GM23248 (cell line): Measurements from ENCODE around the gene TRIM40. TPM values are rescaled to one million over a fixed set of nuclear protein-coding genes. Genes with fewer than 3 reads are reported as not detected.
A peak's percentile ranks its signal among the peaks of the same experiment; 100 is the strongest.

Source experiments
- DNase-seq: peaks from one replicate; pipeline ENCODE4 v3.0.0-alpha.2; 2015
- H2AFZ ChIP-seq: fragments of 200-600 bp; sonication (generic); 2 replicates; pipeline ENCODE4 v1.6.1; 2016; ENCODE audit warnings: antibody characterized with exemption
- H3F3A ChIP-seq: fragments of 200-600 bp; sonication (generic); 2 replicates; pipeline ENCODE4 v1.6.1; 2016; ENCODE audit warnings: mild to moderate bottlenecking, antibody characterized with exemption, mixed run types; ENCODE audit not compliant: insufficient read depth
- H3K27ac ChIP-seq: fragments of 200-600 bp; sonication (generic); 2 replicates; pipeline ENCODE4 v1.5.1; 2016; ENCODE audit warnings: mild to moderate bottlenecking
- H3K27me3 ChIP-seq: fragments of 200-600 bp; sonication (generic); replicated peaks from 2 replicates; pipeline ENCODE4 v1.6.1; 2016; ENCODE audit warnings: mild to moderate bottlenecking; ENCODE audit not compliant: insufficient read depth
- H3K36me3 ChIP-seq: fragments of 200-600 bp; sonication (generic); 2 replicates; pipeline ENCODE4 v1.6.1; 2016; ENCODE audit warnings: low read depth, mild to moderate bottlenecking
- H3K4me1 ChIP-seq: fragments of 200-600 bp; sonication (generic); 2 replicates; pipeline ENCODE4 v1.6.1; 2016; ENCODE audit warnings: mild to moderate bottlenecking; ENCODE audit not compliant: insufficient read depth
- H3K4me2 ChIP-seq: fragments of 200-600 bp; sonication (generic); one replicate; pipeline ENCODE4 v1.6.1; 2016; ENCODE audit warnings: mild to moderate bottlenecking; ENCODE audit not compliant: unreplicated experiment
- H3K4me3 ChIP-seq: fragments of 200-600 bp; sonication (generic); 2 replicates; pipeline ENCODE4 v1.5.1; 2016; ENCODE audit warnings: mild to moderate bottlenecking
- H3K79me2 ChIP-seq: fragments of 200-600 bp; sonication (generic); 2 replicates; pipeline ENCODE4 v1.6.1; 2016; ENCODE audit warnings: mild to moderate bottlenecking; ENCODE audit not compliant: insufficient read depth
- H3K9ac ChIP-seq: fragments of 200-600 bp; sonication (generic); 2 replicates; pipeline ENCODE4 v1.6.1; 2016; ENCODE audit warnings: mild to moderate bottlenecking
- H3K9me2 ChIP-seq: fragments of 200-600 bp; sonication (generic); 2 replicates; pipeline ENCODE4 v1.6.1; 2016; ENCODE audit warnings: mixed run types, mild to moderate bottlenecking, moderate library complexity; ENCODE audit not compliant: insufficient read depth
- H3K9me3 ChIP-seq: fragments of 200-600 bp; sonication (generic); one replicate; pipeline ENCODE4 v1.6.1; 2017; ENCODE audit warnings: low read depth
- H4K20me1 ChIP-seq: fragments of 200-600 bp; sonication (generic); 2 replicates; pipeline ENCODE4 v1.6.0; 2016; ENCODE audit not compliant: insufficient read depth
- EZH2 ChIP-seq: fragments of 200-600 bp; sonication (generic); IDR thresholded peaks from 2 replicates; pipeline ENCODE4 v1.6.1; 2018; ENCODE audit warnings: antibody characterized with exemption, mild to moderate bottlenecking; ENCODE audit not compliant: insufficient read depth, poor library complexity, severe bottlenecking
- EZH2phosphoT487 ChIP-seq: fragments of 200-600 bp; sonication (generic); IDR thresholded peaks from 2 replicates; pipeline ENCODE4 v1.6.1; 2018; ENCODE audit warnings: antibody characterized with exemption, moderate library complexity, mild to moderate bottlenecking, low read depth; ENCODE audit not compliant: insufficient read depth
- WGBS, 2 experiments: methylation state at CpG; one replicate each; pipeline ENCODE4 v1.1.6; 2015 to 2017; ENCODE audit warnings: low lambda C conversion rate in 2 of 2, low coverage in 1 of 2; ENCODE audit errors: missing lambda C conversion rate in 2 of 2; 5-methylcytosine and 5-hydroxymethylcytosine counted together
- in situ Hi-C: fragments of 300-500 bp; cut with MboI; formaldehyde crosslinking; loops from 2 replicates; pipeline ENCODE4 v1.15.0; 2020
- polyA plus RNA-seq: library from polyadenylated mRNA; unstranded; fragments of >200 nt; fragmentation: Nextera tagmentation; extraction: Ambion mirVana; gene quantifications from 2 replicates; pipeline ENCODE4 v1.2.1, GENCODE V29; 2016
- total RNA-seq: library from RNA; depleted of rRNA; stranded (reverse); fragments of >200 nt; shearing (Covaris generic); gene quantifications from 2 replicates; pipeline ENCODE4 v1.2.3, GENCODE V29; 2014

Gene TRIM40
- total and polyA plus RNA-seq, 2 experiments from 2014 or later, result not detected

GRCh38 chr6:30121446-30122366, 14.2 kb upstream of the TRIM40 start:
- no peak for DNase-seq
- no peaks in the 10 kb centered on the region for H4K20me1 ChIP-seq
- in situ Hi-C loops, result no loop called here
- no peaks in the 10 kb centered on the region for H3K79me2 ChIP-seq
- H3K9me3 ChIP-seq, result no peaks in the 10 kb centered on the region
- H2AFZ ChIP-seq, result no peak overlapping the region
- H3F3A ChIP-seq, result no peaks in the 10 kb centered on the region
- H3K4me3 ChIP-seq, result no peak overlapping the region
- peaks cover 4% of the 10 kb centered on the region; the same call in 1 of the 2 replicates for H3K27me3 ChIP-seq
- WGBS, 2 experiments, result 76 to 82% methylated on average over 10 of the region's 10 CpGs
- no peak overlapping the region for H3K4me2 ChIP-seq
- TF ChIP-seq EZH2 (no peak), EZH2phosphoT487 (no peak)
- no peak overlapping the region for H3K9ac ChIP-seq
- H3K27ac ChIP-seq, result no peak overlapping the region
- no peaks in the 10 kb centered on the region for H3K9me2 ChIP-seq
- 0 out of 2 replicates have a peak, but pooled peaks cover 3% of the 10 kb centered on the region for H3K4me1 ChIP-seq
- no peaks in the 10 kb centered on the region for H3K36me3 ChIP-seq

- Histone ChIP-seq H3F3A (no peaks in the 10 kb centered on the region), H3K9ac (no peak overlapping the region), H3K79me2 (no peaks in the 10 kb centered on the region), H3K4me2 (no peak overlapping the region), H2AFZ (no peak overlapping the region), H3K36me3 (no peaks in the 10 kb centered on the region), H4K20me1 (no peaks in the 10 kb centered on the region), H3K9me2 (no peaks in the 10 kb centered on the region), H3K4me3 (no peak overlapping the region), H3K9me3 (no peaks in the 10 kb centered on the region), H3K27me3 (peaks cover 11% of the 10 kb centered on the region), H3K4me1 (0 out of 2 replicates have a peak, but pooled peaks cover 3% of the 10 kb centered on the region), H3K27ac (no peak overlapping the region)
- TF ChIP-seq EZH2, result no peak
- TF ChIP-seq EZH2phosphoT487, result no peak
- WGBS, 2 experiments, result 2 to 9% methylated on average over 2 of the region's 2 CpGs
- in situ Hi-C loops, result no loop called here
- peak; percentile 43 for DNase-seq
Observed at GRCh38 chr6:30122515-30122914, 13.4 kb upstream of the TRIM40 start.

- in situ Hi-C loops, result no loop called here
- no peaks in the 10 kb centered on the region for H3K79me2 ChIP-seq
- no peaks in the 10 kb centered on the region for H3K4me1 ChIP-seq
- H3K36me3 ChIP-seq, result no peaks in the 10 kb centered on the region
- WGBS, 2 experiments, result 8% methylated on average over 47 to 50 of the region's 50 CpGs
- no peak overlapping the region for H3K4me3 ChIP-seq
- no peak overlapping the region for H3K9ac ChIP-seq
- no peaks in the 10 kb centered on the region for H3F3A ChIP-seq
- H4K20me1 ChIP-seq, result no peaks in the 10 kb centered on the region
- H3K27me3 ChIP-seq, result peaks cover 54% of the 10 kb centered on the region
- no peaks in the 10 kb centered on the region for H3K9me2 ChIP-seq
- no peak for TF ChIP-seq EZH2
- no peak for TF ChIP-seq EZH2phosphoT487
- H3K9me3 ChIP-seq, result no peaks in the 10 kb centered on the region
- no peak overlapping the region for H3K27ac ChIP-seq
- H3K4me2 ChIP-seq, result peak overlapping the region; percentile 22
- H2AFZ ChIP-seq, result no peak overlapping the region
- DNase-seq, result peak; percentile 26
Observed at GRCh38 chr6:30127238-30128093, 8.5 kb upstream of the TRIM40 start.
